Heart right ventricle (tissue), 16 donors: ENCODE data around the gene HSPG2. TPM values are rescaled to one million over a fixed set of nuclear protein-coding genes. Genes with fewer than 3 reads are reported as not detected.

Experiments
- ATAC-seq, 8 donors: fragments of 200-7000 bp; cut with Tn5 transposase; one replicate each; pipeline ENCODE4 v1.9.1; 2020; ENCODE audit warnings: mild to moderate bottlenecking in 8 of 8, moderate library complexity in 8 of 8, moderate number of reproducible peaks in 1 of 8
- DNase-seq, 2 donors: peaks; one replicate each; pipeline ENCODE4 v3.0.0-alpha.2; 2020
- H3K27ac ChIP-seq, 10 donors: fragments of 200-600 bp; sonication (generic) in 2 of 10; one replicate each; pipeline versions ENCODE4 v1.5.0 to v1.8.0; 2020 to 2022; ENCODE audit warnings: mild to moderate bottlenecking in 3 of 10
- H3K27me3 ChIP-seq, 7 donors: fragments of 200-600 bp; one replicate each; pipeline ENCODE4 v1.8.0; 2021 to 2022; ENCODE audit warnings: mild to moderate bottlenecking in 2 of 7
- H3K36me3 ChIP-seq, 9 donors: fragments of 200-600 bp; sonication (generic) in 1 of 9; one replicate each; pipeline versions ENCODE4 v1.5.0 to v1.8.0; 2020 to 2022; ENCODE audit warnings: mild to moderate bottlenecking in 2 of 9
- H3K4me1 ChIP-seq, 9 donors: fragments of 200-600 bp; sonication (generic) in 1 of 9; one replicate each; pipeline versions ENCODE4 v1.5.0 to v1.8.0; 2020 to 2022; ENCODE audit warnings: mild to moderate bottlenecking in 4 of 9
- H3K4me3 ChIP-seq, 10 donors: fragments of 200-600 bp; sonication (generic) in 2 of 10; one replicate each; pipeline versions ENCODE4 v1.5.0 to v1.8.0; 2020 to 2022; ENCODE audit warnings: mild to moderate bottlenecking in 7 of 10, moderate library complexity in 2 of 10
- H3K9me3 ChIP-seq, 11 donors: fragments of 200-600 bp in 10 of 11; sonication (generic) in 2 of 11; one replicate each; pipeline versions ENCODE4 v1.5.0 to v1.8.0; 2013 to 2022; ENCODE audit warnings: mild to moderate bottlenecking in 2 of 11, control low read depth in 1 of 11, moderate library complexity in 1 of 11
- WGBS, 2 donors: extraction: QIAGEN DNeasy Blood & Tissue Kit; methylation state at CpG; one replicate each; pipeline ENCODE4 v1.1.7; 2013; ENCODE audit warnings: inconsistent platforms in 1 of 2; 5-methylcytosine and 5-hydroxymethylcytosine counted together
- intact Hi-C, 10 donors: fragments of 100-400 bp; cut with DNase I; formaldehyde crosslinking; loops; one replicate each; pipeline versions ENCODE4 v1.11.1 to v1.14.2; 2022
- polyA plus RNA-seq, 2 donors: library from polyadenylated mRNA; stranded (reverse); fragments of 200-250 nt; gene quantifications; one replicate each; pipeline ENCODE4 v1.2.3, GENCODE V29; 2013
- total RNA-seq, 10 donors: library from RNA; stranded (reverse); fragmentation: NEBNext Ultra II Directional in 3 of 10; extraction: Animal tissue kit (Norgen Biotek cat#: 25700) in 3 of 10; gene quantifications; one replicate each; pipeline versions ENCODE4 v1.2.1 to v1.2.4, GENCODE V29; 2021 to 2023
- TF ChIP-seq, protein P1 (sequence below), 9 donors: fragments of 200-600 bp; sonication (generic) in 2 of 9; IDR thresholded peaks; one replicate each; pipeline versions ENCODE4 v1.5.0 to v1.8.0; 2021 to 2022; ENCODE audit warnings: antibody characterized with exemption in 9 of 9, mild to moderate bottlenecking in 5 of 9, moderate library complexity in 1 of 9
- donor health status: Arrhythmogenic right ventricular cardiomyopathy.
- donor health status: ischemic (EF 13 %, LVEDD 7.1; RV severe dilation, severe dysfunction).
- donor health status: healthy with polysubstance abuse.
- donor health status: DM: no; HTN: yes; CAD: no.
- donor health status: DM: no; HTN: no; CAD: no.
- donor health status: ischemic (EF 25% LVEDD 6.9; RV normal size, moderate dysfunction).
- donor health status: ischemic (EF 25% LVEDD 5.7; RV mildly dilated, moderate dysfunction).
- donor health status: healthy.
- donor health status: DM: yes; HTN: yes; CAD: no.
- donor health status: Ischemic cardiomyopathy.
- donor health status: ischemic (EF 35%, LVEDD 5.7; RV mildly dilated, moderate dysfunction).
- donor health status: nonischemic (EF 11% LVEDD 7.7; RV severe dilation, severe dysfunction).
- donor health status: DM: yes; HTN: yes; CAD: no.
- donor health status: PGD.
- donor health status: ischemic (EF 29% LVEDD 5.4; RV normal size, mild dysfunction).
- donor health status: nonischemic (EF 23%, LVEDD 6.1; RV moderate dilation, normal function).

Gene HSPG2
- total and polyA plus RNA-seq, 12 donors = 221 to 508 (median 310) TPM

DNA sequence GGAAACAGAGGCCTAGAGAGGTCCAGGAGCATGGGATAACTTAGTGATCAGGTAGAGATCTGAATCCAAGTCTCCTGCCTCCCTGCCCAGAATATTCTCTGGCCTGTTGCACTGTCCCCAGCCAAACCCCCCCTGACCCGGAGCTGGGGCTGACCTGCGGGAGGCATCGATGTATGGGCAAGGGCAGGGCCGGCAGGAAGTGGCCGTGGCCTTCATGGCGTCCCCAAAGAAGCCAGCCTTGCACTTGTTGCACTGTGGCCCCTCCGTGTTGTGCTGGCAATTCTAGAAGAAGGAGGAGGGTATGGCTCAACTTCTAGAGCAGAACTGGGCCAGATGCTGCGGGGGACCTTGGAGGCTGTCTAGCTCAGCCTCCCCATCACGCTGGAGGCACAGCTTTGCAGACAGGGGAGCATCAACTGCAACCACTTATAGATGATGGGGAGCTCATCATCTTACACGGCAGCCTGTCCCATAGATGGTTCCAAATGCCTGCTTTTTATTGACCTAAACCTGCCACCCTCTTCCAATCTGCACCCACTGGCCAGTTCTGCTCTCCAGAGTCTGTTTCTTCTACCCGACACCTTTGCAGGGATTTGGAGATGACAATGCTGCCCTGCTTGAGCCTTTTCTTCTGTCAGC lies 58.2 kb downstream of the HSPG2 start:
- 90 to 91% methylated on average over 11 of the region's 11 CpGs for WGBS, 2 donors
- H3K36me3 ChIP-seq = peaks cover 18 to 100% (median 93%) of the 10 kb centered on the region in 9 donors
- ATAC-seq = no peak
- intact Hi-C loops = loop anchor here in 2 of 10 donors (5.0 to 10.0 kb wide), 2 partner anchors 78 to 86 kb away; no protein-coding TSS in a partner anchor
- DNase-seq = no peak
- peaks cover 0 to 12% (median 0%) of the 10 kb centered on the region in 9 donors for H3K4me1 ChIP-seq
- H3K4me3 ChIP-seq = no peak overlapping the region
- peak overlapping the region in 2 of 10 donors; percentile 9 to 49 for H3K27ac ChIP-seq
- no peaks in the 10 kb centered on the region for H3K9me3 ChIP-seq
- H3K27me3 ChIP-seq = no peaks in the 10 kb centered on the region
- TF ChIP-seq, protein P1, sequence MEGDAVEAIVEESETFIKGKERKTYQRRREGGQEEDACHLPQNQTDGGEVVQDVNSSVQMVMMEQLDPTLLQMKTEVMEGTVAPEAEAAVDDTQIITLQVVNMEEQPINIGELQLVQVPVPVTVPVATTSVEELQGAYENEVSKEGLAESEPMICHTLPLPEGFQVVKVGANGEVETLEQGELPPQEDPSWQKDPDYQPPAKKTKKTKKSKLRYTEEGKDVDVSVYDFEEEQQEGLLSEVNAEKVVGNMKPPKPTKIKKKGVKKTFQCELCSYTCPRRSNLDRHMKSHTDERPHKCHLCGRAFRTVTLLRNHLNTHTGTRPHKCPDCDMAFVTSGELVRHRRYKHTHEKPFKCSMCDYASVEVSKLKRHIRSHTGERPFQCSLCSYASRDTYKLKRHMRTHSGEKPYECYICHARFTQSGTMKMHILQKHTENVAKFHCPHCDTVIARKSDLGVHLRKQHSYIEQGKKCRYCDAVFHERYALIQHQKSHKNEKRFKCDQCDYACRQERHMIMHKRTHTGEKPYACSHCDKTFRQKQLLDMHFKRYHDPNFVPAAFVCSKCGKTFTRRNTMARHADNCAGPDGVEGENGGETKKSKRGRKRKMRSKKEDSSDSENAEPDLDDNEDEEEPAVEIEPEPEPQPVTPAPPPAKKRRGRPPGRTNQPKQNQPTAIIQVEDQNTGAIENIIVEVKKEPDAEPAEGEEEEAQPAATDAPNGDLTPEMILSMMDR (IDR thresholded peaks at IDR 0.05) = no peak

DNA sequence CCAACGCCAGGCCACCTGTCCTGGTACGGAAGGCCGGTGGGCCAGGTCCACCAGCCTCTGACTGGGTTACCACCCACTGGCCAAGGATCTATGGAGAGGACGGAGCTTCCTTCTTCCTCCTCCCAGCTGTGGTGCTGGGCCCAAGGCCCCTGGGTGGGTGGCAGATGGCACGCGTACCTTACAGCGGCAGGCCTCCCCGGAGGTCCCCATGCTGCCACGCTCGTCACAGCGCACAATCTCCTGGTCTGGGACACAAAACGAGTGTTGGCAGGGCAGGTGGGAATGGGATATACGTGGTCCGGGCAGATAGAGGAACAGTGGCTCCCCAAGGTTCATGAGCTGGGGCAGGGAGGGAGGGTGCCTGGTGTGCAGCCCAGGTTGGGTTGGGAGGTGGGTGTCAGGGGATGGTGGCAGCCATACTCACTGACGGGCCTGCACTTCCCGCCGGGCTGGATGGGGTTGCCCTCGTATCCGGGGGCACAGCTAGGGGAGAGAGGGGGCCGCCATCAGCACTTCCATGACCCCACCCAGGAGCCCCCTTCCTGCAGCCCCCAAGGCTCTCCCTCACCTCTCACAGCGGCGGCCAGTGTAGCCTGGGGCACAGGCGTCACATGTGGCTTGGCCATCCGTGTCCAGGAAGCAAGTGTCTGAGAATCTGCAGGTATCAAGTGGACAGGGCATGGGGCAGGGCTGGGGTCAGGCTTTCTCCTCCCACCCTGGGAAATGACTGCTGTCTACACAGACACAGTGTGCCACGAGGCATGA lies 58.9 kb downstream of the HSPG2 start:
- Histone ChIP-seq H3K4me1 (peaks cover 0 to 15% (median 0%) of the 10 kb centered on the region in 9 donors), H3K36me3 (peaks cover 18 to 100% (median 95%) of the 10 kb centered on the region in 9 donors), H3K4me3 (no peak overlapping the region), H3K9me3 (no peaks in the 10 kb centered on the region), H3K27me3 (no peaks in the 10 kb centered on the region), H3K27ac (no peak overlapping the region)
- TF ChIP-seq, protein P1 (IDR thresholded peaks at IDR 0.05) = no peak
- 94 to 95% methylated on average over 24 to 25 of the region's 25 CpGs for WGBS, 2 donors
- no peak for ATAC-seq
- DNase-seq = peak in 1 of 2 donors; percentile 9
- intact Hi-C loops = loop anchor here in 2 of 10 donors (5.0 to 10.0 kb wide), 2 partner anchors 79 to 87 kb away; no protein-coding TSS in a partner anchor

DNA sequence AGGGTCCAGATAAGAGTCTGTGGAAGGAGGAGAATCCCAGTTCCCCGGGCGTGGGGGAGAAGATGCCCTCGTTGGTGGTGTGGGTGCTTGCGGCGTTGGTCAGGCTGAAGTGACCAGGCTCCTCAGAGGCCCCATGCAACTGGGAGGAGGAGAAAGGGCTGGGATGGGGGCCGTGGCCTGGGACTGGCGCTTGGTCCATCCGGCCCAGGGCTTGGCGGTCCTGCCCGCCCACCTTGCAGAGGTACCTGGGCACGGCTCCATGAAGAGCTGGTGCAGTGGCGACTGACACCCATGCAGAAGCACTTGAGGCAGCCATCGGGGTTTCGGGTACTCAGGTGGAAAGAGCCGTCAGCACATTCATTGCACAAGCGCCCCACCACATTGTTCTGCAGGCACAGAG lies 60.8 kb downstream of the HSPG2 start:
- peak overlapping the region in 1 of 10 donors; percentile 9 for H3K27ac ChIP-seq

More for the DNA sequence above, 60.8 kb downstream of the HSPG2 start:
- Histone ChIP-seq H3K4me3 (no peak overlapping the region), H3K36me3 (peaks cover 21 to 100% (median 97%) of the 10 kb centered on the region in 9 donors), H3K27me3 (no peaks in the 10 kb centered on the region), H3K4me1 (peaks cover 0 to 33% (median 4%) of the 10 kb centered on the region in 9 donors), H3K9me3 (no peaks in the 10 kb centered on the region)
- ATAC-seq (no peak), DNase-seq (peak in 1 of 2 donors; percentile 9)
- intact Hi-C loops = loop anchor here in 2 of 10 donors (5.0 to 10.0 kb wide), 2 partner anchors 81 to 89 kb away; no protein-coding TSS in a partner anchor
- TF ChIP-seq, protein P1 (IDR thresholded peaks at IDR 0.05) = no peak
- WGBS, 2 donors = 89 to 91% methylated on average over 16 of the region's 16 CpGs
